ENCODE results near the gene TSLP.

TSLP gene

GRCh38 chr5:111124793-111125192 is 53.3 kb downstream of the TSLP start:
- no peak overlapping the region for H3K4me3 ChIP-seq (ENCODE audit: low read length)
- DNase-seq (ENCODE audit: low read depth), result no peak
- no peak for TF ChIP-seq CTCF (conservative IDR thresholded peaks at IDR 0.05; ENCODE audit: low read length)

GRCh38 chr5:111126896-111127295 is 55.4 kb downstream of the TSLP start:
- no peak for TF ChIP-seq CTCF (conservative IDR thresholded peaks at IDR 0.05; ENCODE audit: low read length)
- H3K4me3 ChIP-seq (ENCODE audit: low read length), result no peak overlapping the region
- DNase-seq (ENCODE audit: low read depth), result no peak
